CD4-positive, alpha-beta T cell (primary cell): Measurements from ENCODE around the gene TPPP. TPM values are rescaled to one million over a fixed set of nuclear protein-coding genes. Genes with fewer than 3 reads are reported as not detected.

ENCODE experiments used
- ATAC-seq: fragments of 200-7000 bp; cut with Tn5 transposase; one replicate; pipeline ENCODE4 v1.10.0; 2022; ENCODE audit warnings: mild to moderate bottlenecking; ENCODE audit not compliant: poor library complexity
- CTCF ChIA-PET: fragments of 350-600 bp; sonication (Branson Sonifier 250); formaldehyde crosslinking; loops from one replicate; lab custom pipeline; 2021; ENCODE audit warnings: antibody characterized with exemption, inconsistent platforms; lab: Charles Lee
- POLR2A ChIA-PET: fragments of 350-600 bp; sonication (Branson Sonifier 250); formaldehyde crosslinking; loops from one replicate; lab custom pipeline; 2021; ENCODE audit warnings: antibody characterized with exemption, inconsistent platforms; lab: Charles Lee
- DNase-seq, 14 experiments: peaks; one replicate each; pipeline ENCODE4 v3.0.0-alpha.2; 2013 to 2020; ENCODE audit warnings: mixed read lengths in 2 of 14
- H3K27ac ChIP-seq, 2 donors: one replicate each; pipeline versions ENCODE4 v1.5.1 to v1.7.0; 2013; ENCODE audit warnings: low read length in 2 of 2, low read depth in 1 of 2, mild to moderate bottlenecking in 1 of 2
- H3K27me3 ChIP-seq, 2 experiments: 1 replicate in 1 of 2; 2 replicates in 1 of 2; pipeline versions ENCODE4 v1.6.1 to v1.7.0; 2013; ENCODE audit warnings: low read length in 2 of 2, control low read depth in 1 of 2, mild to moderate bottlenecking in 1 of 2, moderate library complexity in 1 of 2; ENCODE audit not compliant: insufficient read depth in 2 of 2, control insufficient read depth in 1 of 2
- H3K36me3 ChIP-seq: one replicate; pipeline ENCODE4 v1.6.1; 2013; ENCODE audit warnings: low read length, control low read depth; ENCODE audit not compliant: insufficient read depth
- H3K4me1 ChIP-seq: one replicate; pipeline ENCODE4 v1.6.1; 2013; ENCODE audit warnings: low read length, control low read depth; ENCODE audit not compliant: insufficient read depth
- H3K4me3 ChIP-seq: one replicate; pipeline ENCODE4 v1.5.1; 2013; ENCODE audit warnings: mild to moderate bottlenecking, low read length, moderate library complexity
- H3K9me3 ChIP-seq, 2 experiments: 1 replicate in 1 of 2; 2 replicates in 1 of 2; pipeline versions ENCODE4 v1.6.1 to v1.7.0; 2013; ENCODE audit warnings: low read length in 2 of 2, mild to moderate bottlenecking in 2 of 2, control low read depth in 1 of 2, moderate library complexity in 1 of 2; ENCODE audit not compliant: control insufficient read depth in 1 of 2, insufficient read depth in 1 of 2
- H3K27ac Mint-ChIP-seq: one replicate; pipeline ENCODE4 v1.8.0; 2020; ENCODE audit warnings: mixed read lengths
- H3K27me3 Mint-ChIP-seq: one replicate; pipeline ENCODE4 v1.8.0; 2021; ENCODE audit warnings: mixed read lengths
- H3K36me3 Mint-ChIP-seq: one replicate; pipeline ENCODE4 v1.8.0; 2021; ENCODE audit warnings: low read depth, mixed read lengths
- H3K4me1 Mint-ChIP-seq: one replicate; pipeline ENCODE4 v1.8.0; 2021; ENCODE audit warnings: low read depth, mixed read lengths
- H3K4me3 Mint-ChIP-seq: one replicate; pipeline ENCODE4 v1.8.0; 2020; ENCODE audit warnings: mild to moderate bottlenecking, mixed read lengths
- H3K9me3 Mint-ChIP-seq: one replicate; pipeline ENCODE4 v1.8.0; 2020; ENCODE audit warnings: mixed read lengths
- CTCF ChIP-seq: fragments of 200-600 bp; IDR thresholded peaks from one replicate; pipeline ENCODE4 v1.8.0; 2022; ENCODE audit warnings: antibody characterized with exemption, mild to moderate bottlenecking
- intact Hi-C, 2 experiments: fragments of 100-400 bp; cut with DNase I in 1 of 2; cut with micrococcal nuclease in 1 of 2; formaldehyde crosslinking; loops; one replicate each; pipeline versions ENCODE4 v1.15.1 to v1.9.0; 2023 to 2025; cut with DNase I, micrococcal nuclease
- total RNA-seq, 174 experiments: library from RNA in 2 of 174; stranded (reverse) in 2 of 174; gene quantifications; one replicate each; pipeline ENCODE4 v1.2.3 and lab custom pipeline; 2021 to 2026

Gene TPPP
- total RNA-seq, 2 experiments from 2014 or later, result 8.2 to 8.5 TPM

GRCh38 chr5:612498-613424 is 80.4 kb downstream of the TPPP start:
- no peaks in the 10 kb centered on the region for H3K9me3 ChIP-seq
- POLR2A ChIA-PET, result interaction anchor here (0.9 to 1.7 kb wide), 2 partner anchors 141 to 170 kb away, joined by 3 to 5 read pairs; partner anchors contain the start of gene EXOC3
- peak overlapping the region; percentile 68 for H3K27ac Mint-ChIP-seq
- peaks cover 30% of the 10 kb centered on the region for H3K4me1 ChIP-seq
- H3K27me3 ChIP-seq, result no peaks in the 10 kb centered on the region
- peaks cover 46% of the 10 kb centered on the region for H3K4me1 Mint-ChIP-seq
- peak overlapping the region; percentile 90 for H3K4me3 ChIP-seq
- H3K27me3 Mint-ChIP-seq, result peaks cover 2% of the 10 kb centered on the region
- no peaks in the 10 kb centered on the region for H3K36me3 ChIP-seq
- no peaks in the 10 kb centered on the region for H3K9me3 Mint-ChIP-seq
- H3K27ac ChIP-seq, result no peak overlapping the region
- CTCF ChIA-PET, result no interaction called here
- intact Hi-C loops, result loop anchor here (2.0 to 10.0 kb wide), 5 partner anchors 165 to 1180 kb away; partner anchors contain the start of genes BRD9 (in 1 of the 2), EXOC3 (in 1 of the 2), TRIP13 (in 1 of the 2) and ZDHHC11B (in 1 of the 2)
- DNase-seq (peak in 1 of 14 experiments; percentile 41), ATAC-seq (peak; percentile 7)
- peaks cover 25% of the 10 kb centered on the region for H3K36me3 Mint-ChIP-seq
- H3K4me3 Mint-ChIP-seq, result peak overlapping the region; percentile 92
- no peak for TF ChIP-seq CTCF

- peaks cover 11% of the 10 kb centered on the region for H3K27me3 Mint-ChIP-seq
- peaks cover 53% of the 10 kb centered on the region for H3K4me1 Mint-ChIP-seq
- H3K36me3 Mint-ChIP-seq, result peaks cover 24% of the 10 kb centered on the region
- H3K4me3 Mint-ChIP-seq, result peak within 1 kb of the TSS; percentile 92
- Histone ChIP-seq H3K27me3 (no peaks in the 10 kb centered on the region), H3K36me3 (no peaks in the 10 kb centered on the region), H3K27ac (no peak within 1 kb of the TSS), H3K4me3 (peak within 1 kb of the TSS; percentile 90), H3K9me3 (no peaks in the 10 kb centered on the region), H3K4me1 (peaks cover 30% of the 10 kb centered on the region)
- ChIA-PET CTCF (no interaction called here), POLR2A (interaction anchor here (0.9 to 1.7 kb wide), 3 partner anchors 138 to 170 kb away, joined by 3 to 5 read pairs (median 3); partner anchors contain the start of gene EXOC3)
- TF ChIP-seq CTCF, result no peak
- peak within 1 kb of the TSS; percentile 68 for H3K27ac Mint-ChIP-seq
- intact Hi-C loops, result loop anchor here (2.0 to 10.0 kb wide), 6 partner anchors 139 to 1180 kb away; partner anchors contain the start of genes BRD9 (in 1 of the 2), EXOC3 (in 1 of the 2), TRIP13 (in 1 of the 2) and ZDHHC11B (in 1 of the 2)
- H3K9me3 Mint-ChIP-seq, result no peaks in the 10 kb centered on the region
- ATAC-seq (peak; percentile 95), DNase-seq (peak; percentile 89 to 97 (median 93))
These were observed 81.2 kb downstream of the TPPP start, which contains the start of gene CEP72 for GRCh38 chr5:611731-612486. CEP72 (plus strand) TSS chr5:612340; CDS start chr5:612362, 22 bp downstream.
